NOMO-1 treated with dmso at 0.1 percent for 144 hours (cell line): ENCODE results near the gene IL27RA.
A peak's percentile ranks its signal among the peaks of the same experiment; 100 is the strongest.

ENCODE experiments used
- DNase-seq: peaks from one replicate; lab custom pipeline; 2025; ENCODE audit not compliant: unreplicated experiment; lab: John Stamatoyannopoulos, UW

Gene IL27RA

GRCh38 chr19:14031719-14032480 lies at the start of gene IL27RA:
IL27RA (plus strand) TSS chr19:14031762; CDS start chr19:14031873, 111 bp downstream.
- peak; percentile 57 for DNase-seq

GRCh38 chr19:13981988-13982501 lies 49.5 kb upstream of the IL27RA start:
- DNase-seq: no peak

GRCh38 chr19:13982773-13983172 lies 48.8 kb upstream of the IL27RA start:
- no peak for DNase-seq

GRCh38 chr19:13983213-13983889 lies 48.2 kb upstream of the IL27RA start:
- no peak for DNase-seq

GRCh38 chr19:13984186-13984585 lies 47.4 kb upstream of the IL27RA start:
- DNase-seq: no peak

GRCh38 chr19:13984875-13985741 lies 46.5 kb upstream of the IL27RA start:
- peak; percentile 55 for DNase-seq

- DNase-seq: no peak
Measured at GRCh38 chr19:13985771-13986347, 45.7 kb upstream of the IL27RA start.

- DNase-seq: peak; percentile 97
Measured at GRCh38 chr19:13986348-13986904, 45.1 kb upstream of the IL27RA start.

- peak; percentile 10 for DNase-seq
Measured at GRCh38 chr19:13987101-13987890, 44.3 kb upstream of the IL27RA start.

GRCh38 chr19:13989487-13989886 lies 42.1 kb upstream of the IL27RA start:
- no peak for DNase-seq

DNA sequence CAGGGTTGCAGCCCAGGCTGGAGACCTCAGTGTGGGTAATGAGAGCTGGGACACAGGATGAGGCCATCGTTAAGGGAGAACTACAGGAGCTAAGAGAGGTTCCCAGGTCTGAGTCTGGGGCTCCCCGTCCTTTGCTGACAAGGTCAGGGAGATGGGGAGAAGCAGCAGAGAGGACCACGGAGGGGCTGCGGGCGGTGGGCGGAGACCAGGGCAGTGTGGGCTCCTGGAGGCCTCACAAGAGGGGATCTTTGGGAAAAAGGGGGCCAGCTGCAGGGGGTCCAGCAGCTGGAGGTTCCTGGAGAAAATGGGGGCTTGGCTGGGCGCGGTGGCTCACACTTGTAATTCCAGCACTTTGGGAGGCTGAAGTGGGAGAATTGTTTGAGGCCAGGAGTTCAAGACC lies 41.5 kb upstream of the IL27RA start:
- no peak for DNase-seq

- no peak for DNase-seq
Measured at GRCh38 chr19:13992025-13992424, 39.5 kb upstream of the IL27RA start.

DNA sequence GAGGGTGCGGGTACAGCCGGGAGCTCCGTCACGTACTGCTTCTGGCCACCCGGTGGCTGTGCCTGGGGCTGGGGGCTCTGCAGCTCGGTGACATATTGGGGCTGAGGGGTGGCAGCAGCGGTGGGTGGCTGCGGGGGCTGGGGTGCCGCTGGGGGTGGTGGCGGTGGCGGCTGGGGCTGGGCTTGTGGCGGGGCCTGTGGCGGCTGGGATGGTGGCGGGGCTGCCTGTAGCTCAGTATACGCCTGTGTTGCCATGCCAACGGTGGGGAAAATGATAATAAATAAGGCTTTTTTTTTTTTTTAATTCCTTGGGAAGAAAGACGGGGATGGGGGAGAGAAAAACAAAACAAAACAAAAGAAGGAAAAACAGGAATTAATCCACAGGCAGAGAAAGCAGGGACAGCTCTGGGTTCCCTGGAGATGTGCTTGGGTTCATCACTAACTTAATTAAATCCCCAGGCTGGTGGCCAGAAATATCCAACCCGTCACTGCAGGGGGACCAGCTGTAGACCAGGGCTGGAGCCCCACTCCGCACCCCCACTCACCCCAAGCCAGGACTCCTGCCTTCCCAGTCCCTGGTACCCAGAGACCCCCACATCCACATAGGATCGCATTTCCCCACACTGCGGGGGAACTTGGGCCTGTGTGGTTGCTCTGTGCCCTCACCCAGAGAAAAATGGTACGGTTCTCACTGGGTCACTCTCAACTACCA lies 37.8 kb upstream of the IL27RA start:
- no peak for DNase-seq

GRCh38 chr19:13995017-13995728 lies 36.4 kb upstream of the IL27RA start:
- DNase-seq: no peak

DNA sequence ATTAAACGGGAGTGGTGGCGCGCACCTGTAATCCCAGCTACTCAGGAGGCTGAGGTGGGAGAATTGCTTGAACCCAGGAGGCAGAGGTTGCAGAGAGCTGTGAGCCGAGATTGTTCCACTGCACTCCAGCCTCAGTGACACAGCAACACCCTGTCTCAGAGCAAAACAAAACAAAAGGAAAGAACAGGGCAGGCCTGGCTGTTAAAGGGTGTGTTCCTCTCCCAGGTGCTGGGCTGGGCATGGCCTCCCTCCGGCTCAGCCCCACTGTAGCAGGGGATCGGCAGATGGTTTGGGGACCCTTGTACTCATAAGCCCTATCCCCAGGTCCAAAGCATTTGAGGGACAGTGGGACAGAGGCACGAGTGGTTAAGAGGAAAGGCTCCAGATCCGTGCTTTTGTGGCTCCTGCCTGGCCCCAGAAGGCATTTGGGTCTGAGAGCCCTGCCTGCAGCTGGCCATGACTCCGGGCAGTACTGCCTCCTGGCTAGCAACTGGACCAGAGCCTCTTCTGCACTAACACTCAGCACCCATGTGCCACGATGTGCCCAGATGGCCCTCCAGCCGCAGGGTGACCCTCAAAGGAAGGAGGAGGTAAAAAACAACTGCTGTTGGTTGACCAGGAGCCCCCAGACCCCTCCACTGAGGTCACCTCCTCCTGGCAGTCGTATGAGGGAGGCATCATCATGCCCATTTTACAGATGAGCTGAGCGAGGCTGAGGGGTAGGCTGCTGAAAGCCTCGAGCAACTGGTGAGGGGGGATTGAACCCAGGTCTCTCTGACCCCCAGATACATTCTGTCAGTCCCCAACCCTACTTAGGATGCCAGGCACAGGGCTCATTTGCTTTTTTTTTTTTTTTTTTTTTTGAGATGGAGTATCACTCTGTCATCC lies 35.4 kb upstream of the IL27RA start:
- DNase-seq: no peak

- DNase-seq: no peak
Measured at GRCh38 chr19:13996928-13997630, 34.5 kb upstream of the IL27RA start.

GRCh38 chr19:13997631-13997962 lies 34.0 kb upstream of the IL27RA start:
- DNase-seq: no peak
